ENCODE measurements around the gene TMEM175.

TMEM175 gene

DNA sequence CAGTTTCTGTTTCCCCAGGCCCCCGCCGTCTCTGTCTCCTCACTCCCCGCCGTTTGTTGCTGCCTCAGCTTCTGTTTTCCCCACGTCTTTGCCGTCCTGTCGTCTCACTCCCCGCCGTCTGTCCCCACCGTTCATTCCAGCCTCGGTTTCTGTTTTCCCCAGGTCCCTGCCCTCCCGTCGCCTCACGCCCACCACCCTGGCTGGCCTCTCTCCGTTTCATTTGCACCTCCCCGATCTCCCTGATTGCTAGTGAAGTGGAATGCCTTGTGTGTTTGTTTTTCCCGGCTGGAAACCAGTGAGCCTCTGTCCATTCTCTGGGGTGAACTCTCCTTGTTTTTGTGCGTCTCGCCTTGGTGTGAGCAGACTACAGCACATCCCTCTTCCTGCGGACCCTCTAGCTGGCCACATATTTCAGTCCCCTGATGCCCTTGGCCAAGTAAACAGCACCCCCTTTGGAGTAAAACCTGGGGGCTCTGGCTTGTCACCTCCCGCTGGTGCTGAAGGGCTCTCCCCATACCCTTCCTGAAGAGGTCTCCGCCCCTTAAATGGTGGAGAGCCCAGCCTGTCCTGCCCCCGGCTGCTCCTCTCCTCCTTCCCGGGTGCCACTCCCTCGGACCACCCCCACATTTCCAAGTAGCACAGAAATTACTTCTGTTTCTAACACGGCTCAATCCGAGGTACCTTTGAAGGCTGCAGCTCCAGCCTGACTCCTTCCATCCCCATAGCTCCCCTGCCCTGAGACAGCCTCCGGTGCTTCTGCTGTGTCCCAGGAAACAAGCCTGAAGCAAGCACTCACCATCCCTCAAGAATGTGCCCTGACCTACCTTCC is 13.2 kb downstream of the TMEM175 start:
- TF ChIP-seq Cebpa-rat (IDR thresholded peaks at IDR 0.05), result no peak
- H3K27me3 ChIP-seq, result no peaks in the 10 kb centered on the region
- peaks cover 62% of the 10 kb centered on the region for H4K20me1 ChIP-seq
- no peak overlapping the region for H3K27ac ChIP-seq
- no peak overlapping the region for H3K4me2 ChIP-seq
- H3K9me3 ChIP-seq, result no peaks in the 10 kb centered on the region
- no peak overlapping the region for H3K9ac ChIP-seq
- H3K4me3 ChIP-seq, result no peak overlapping the region
- H3K4me1 ChIP-seq, result peaks cover 12% of the 10 kb centered on the region
- H3K36me3 ChIP-seq, result no peaks in the 10 kb centered on the region

DNA sequence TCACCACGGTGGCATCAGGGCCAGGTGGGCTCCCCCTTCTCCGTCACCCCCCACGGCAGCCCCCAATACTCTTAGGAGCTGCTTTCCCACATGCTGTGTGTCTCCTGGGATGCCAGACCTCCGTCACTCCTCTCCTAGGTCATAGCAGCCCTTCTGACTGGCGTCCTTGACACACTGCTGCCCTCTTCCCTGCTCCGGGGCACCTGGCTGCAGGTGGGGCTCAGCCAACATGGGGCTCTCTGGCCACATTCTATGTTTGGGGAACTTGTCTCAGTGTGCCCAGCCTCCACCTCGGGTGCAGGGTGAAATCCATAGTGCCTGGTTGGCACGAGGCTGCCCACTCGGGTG is 13.8 kb downstream of the TMEM175 start:
- TF ChIP-seq Cebpa-rat (IDR thresholded peaks at IDR 0.05), result no peak
- Histone ChIP-seq H3K4me2 (no peak overlapping the region), H4K20me1 (peaks cover 62% of the 10 kb centered on the region), H3K4me3 (no peak overlapping the region), H3K9me3 (no peaks in the 10 kb centered on the region), H3K9ac (no peak overlapping the region), H3K27me3 (no peaks in the 10 kb centered on the region), H3K36me3 (no peaks in the 10 kb centered on the region), H3K27ac (no peak overlapping the region), H3K4me1 (peaks cover 12% of the 10 kb centered on the region)

- Histone ChIP-seq H3K4me3 (no peak overlapping the region), H3K36me3 (no peaks in the 10 kb centered on the region), H3K4me2 (no peak overlapping the region), H3K27ac (no peak overlapping the region), H3K9me3 (no peaks in the 10 kb centered on the region), H4K20me1 (peaks cover 62% of the 10 kb centered on the region), H3K27me3 (no peaks in the 10 kb centered on the region), H3K4me1 (peaks cover 12% of the 10 kb centered on the region), H3K9ac (no peak overlapping the region)
- TF ChIP-seq Cebpa-rat (IDR thresholded peaks at IDR 0.05), result no peak
Observed at GRCh38 chr4:946517-947471, 14.5 kb downstream of the TMEM175 start.

DNA sequence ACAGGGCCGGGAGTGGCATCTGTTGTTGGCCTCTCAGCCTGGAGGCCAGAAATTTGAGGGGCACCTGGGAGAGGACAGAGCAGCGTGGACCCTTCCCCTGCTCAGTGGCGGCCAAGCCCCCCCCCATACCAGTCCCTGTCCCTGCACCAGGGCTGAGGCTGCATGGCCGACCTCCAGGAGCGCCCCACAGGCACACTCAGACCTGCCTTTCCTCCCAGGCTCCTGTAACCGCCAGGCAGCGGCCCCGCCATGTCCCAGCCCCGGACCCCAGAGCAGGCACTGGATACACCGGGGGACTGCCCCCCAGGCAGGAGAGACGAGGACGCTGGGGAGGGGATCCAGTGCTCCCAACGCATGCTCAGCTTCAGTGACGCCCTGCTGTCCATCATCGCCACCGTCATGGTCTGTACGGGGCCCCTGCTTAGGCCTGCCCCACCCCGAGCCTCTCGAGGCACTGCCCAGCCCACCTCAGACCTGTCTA is 15.3 kb downstream of the TMEM175 start:
- Histone ChIP-seq H3K4me2 (no peak overlapping the region), H4K20me1 (peaks cover 62% of the 10 kb centered on the region), H3K9me3 (no peaks in the 10 kb centered on the region), H3K4me3 (no peak overlapping the region), H3K27ac (no peak overlapping the region), H3K4me1 (peaks cover 12% of the 10 kb centered on the region), H3K9ac (no peak overlapping the region), H3K27me3 (no peaks in the 10 kb centered on the region), H3K36me3 (no peaks in the 10 kb centered on the region; the same call in 1 of the 2 replicates)
- TF ChIP-seq Cebpa-rat (IDR thresholded peaks at IDR 0.05), result no peak

GRCh38 chr4:948101-948935 is 16.1 kb downstream of the TMEM175 start:
- no peak overlapping the region for H3K9ac ChIP-seq
- TF ChIP-seq Cebpa-rat (IDR thresholded peaks at IDR 0.05), result no peak
- H3K4me3 ChIP-seq, result no peak overlapping the region
- no peak overlapping the region for H3K4me2 ChIP-seq
- no peaks in the 10 kb centered on the region for H3K9me3 ChIP-seq
- no peak overlapping the region for H3K27ac ChIP-seq
- peaks cover 9% of the 10 kb centered on the region for H3K4me1 ChIP-seq
- no peaks in the 10 kb centered on the region for H3K27me3 ChIP-seq
- H4K20me1 ChIP-seq, result peaks cover 62% of the 10 kb centered on the region
- peaks cover 4% of the 10 kb centered on the region; the same call in 1 of the 2 replicates for H3K36me3 ChIP-seq

GRCh38 chr4:948936-949300 is 16.7 kb downstream of the TMEM175 start:
- Histone ChIP-seq H3K36me3 (peaks cover 10% of the 10 kb centered on the region; the same call in 1 of the 2 replicates), H3K27me3 (no peaks in the 10 kb centered on the region), H3K9ac (no peak overlapping the region), H3K4me3 (no peak overlapping the region), H3K4me2 (no peak overlapping the region), H3K9me3 (no peaks in the 10 kb centered on the region), H3K27ac (no peak overlapping the region), H4K20me1 (peaks cover 57% of the 10 kb centered on the region), H3K4me1 (peaks cover 3% of the 10 kb centered on the region; the same call in 1 of the 2 replicates)
- no peak for TF ChIP-seq Cebpa-rat (IDR thresholded peaks at IDR 0.05)

- Histone ChIP-seq H3K4me3 (no peak overlapping the region), H3K9ac (no peak overlapping the region), H3K27me3 (no peaks in the 10 kb centered on the region), H4K20me1 (peaks cover 51% of the 10 kb centered on the region), H3K36me3 (peaks cover 15% of the 10 kb centered on the region), H3K4me2 (no peak overlapping the region), H3K9me3 (no peaks in the 10 kb centered on the region), H3K4me1 (no peaks in the 10 kb centered on the region), H3K27ac (no peak overlapping the region)
- TF ChIP-seq Cebpa-rat (IDR thresholded peaks at IDR 0.05), result no peak
Observed at GRCh38 chr4:949656-950055, 17.4 kb downstream of the TMEM175 start.

DNA sequence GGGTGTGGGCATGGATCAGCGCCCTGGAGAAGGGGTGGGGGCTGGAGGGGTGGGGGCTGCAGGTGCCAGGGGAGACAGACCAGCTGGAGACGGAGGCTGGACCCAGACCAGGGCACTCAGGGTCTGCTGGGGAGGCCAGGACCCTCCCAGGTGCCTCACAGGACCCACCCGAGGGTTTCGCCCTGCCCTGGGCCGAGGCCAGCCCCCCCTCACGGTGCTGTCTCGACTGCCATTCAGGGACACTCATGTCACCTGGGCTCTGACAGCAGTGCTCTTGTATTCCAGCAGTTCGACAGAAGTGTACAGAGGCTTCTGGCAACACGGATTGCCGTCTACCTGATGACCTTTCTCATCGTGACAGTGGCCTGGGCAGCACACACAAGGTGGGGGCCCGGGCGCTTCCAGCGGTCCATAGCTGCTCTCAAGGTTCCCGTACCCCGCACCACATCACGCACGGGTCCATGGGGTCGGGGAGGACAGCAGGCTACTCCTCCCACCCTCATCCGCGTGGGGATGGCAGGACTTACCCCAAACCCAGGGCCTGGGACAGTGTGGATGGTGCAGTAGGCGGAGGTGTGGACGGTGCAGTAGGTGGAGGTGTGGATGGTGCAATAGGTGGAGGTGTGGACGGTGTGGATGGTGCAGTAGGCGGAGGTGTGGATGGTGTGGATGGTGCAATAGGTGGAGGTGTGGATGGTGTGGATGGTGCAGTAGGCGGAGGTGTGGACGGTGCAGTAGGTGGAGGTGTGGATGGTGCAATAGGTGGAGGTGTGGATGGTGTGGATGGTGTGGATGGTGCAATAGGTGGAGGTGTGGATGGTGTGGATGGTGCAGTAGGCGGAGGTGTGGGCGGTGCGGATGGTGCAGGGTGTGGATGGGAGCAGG is 18.1 kb downstream of the TMEM175 start:
- Histone ChIP-seq H4K20me1 (peaks cover 43% of the 10 kb centered on the region), H3K9ac (no peak overlapping the region), H3K4me3 (no peak overlapping the region), H3K9me3 (no peaks in the 10 kb centered on the region), H3K27me3 (no peaks in the 10 kb centered on the region), H3K27ac (no peak overlapping the region), H3K4me2 (no peak overlapping the region), H3K4me1 (no peaks in the 10 kb centered on the region), H3K36me3 (peaks cover 22% of the 10 kb centered on the region)
- no peak for TF ChIP-seq Cebpa-rat (IDR thresholded peaks at IDR 0.05)
